Endothelial cell of umbilical vein (primary cell): ENCODE measurements around the gene INSM2. TPM values are rescaled to one million over a fixed set of nuclear protein-coding genes. Genes with fewer than 3 reads are reported as not detected.
A peak's percentile ranks its signal among the peaks of the same experiment; 100 is the strongest.

ENCODE experiments used
- BruUV-seq: library from RNA; stranded (reverse); fragments of 400-500 nt; replicated peaks from 2 replicates; lab custom pipeline; 2021; lab: Mats Ljungman, UMichigan
- CTCF ChIA-PET: fragments of 300-600, 350-600 bp; sonication (Branson Sonifier 250); formaldehyde crosslinking; loops from one replicate; lab custom pipeline; 2021; ENCODE audit warnings: antibody characterized with exemption, inconsistent platforms; lab: Charles Lee
- POLR2A ChIA-PET: fragments of 300-600, 350-600 bp; sonication (Branson Sonifier 250); formaldehyde crosslinking; loops from one replicate; lab custom pipeline; 2021; ENCODE audit warnings: antibody characterized with exemption, inconsistent platforms; lab: Charles Lee
- DNase-seq: peaks from one replicate; pipeline ENCODE4 v3.0.0-alpha.2; 2011; ENCODE audit warnings: low read depth, low spot score
- FAIRE-seq: peaks from 2 replicates; lab custom pipeline; 2011; peaks lifted over from hg19 to GRCh38; lab: Jason Lieb, UNC
- H2AFZ ChIP-seq: 2 replicates; pipeline ENCODE4 v1.6.0; 2012; ENCODE audit warnings: low read depth, low read length, control low read depth, inconsistent platforms
- H3K27ac ChIP-seq: 2 replicates; pipeline ENCODE4 v1.5.1; 2011; ENCODE audit warnings: low read depth, mild to moderate bottlenecking, control low read depth, low read length, moderate library complexity; ENCODE audit not compliant: insufficient read depth
- H3K27me3 ChIP-seq, 2 experiments: 2 replicates each; pipeline versions ENCODE4 v1.6.0 to v1.6.1; 2011; ENCODE audit warnings: low read length in 2 of 2, mixed read lengths in 1 of 2; ENCODE audit not compliant: control insufficient read depth in 2 of 2, insufficient read depth in 2 of 2
- H3K36me3 ChIP-seq, 2 experiments: 2 replicates in 1 of 2; 3 replicates in 1 of 2; pipeline ENCODE4 v1.5.1; 2011; ENCODE audit warnings: low read length in 2 of 2, mild to moderate bottlenecking in 1 of 2, moderate library complexity in 1 of 2; ENCODE audit not compliant: control insufficient read depth in 2 of 2, insufficient read depth in 2 of 2; ENCODE audit errors: extremely low read depth in 1 of 2
- H3K4me1 ChIP-seq: 3 replicates; pipeline ENCODE4 v1.5.1; 2011; ENCODE audit warnings: mild to moderate bottlenecking, low read length; ENCODE audit not compliant: control insufficient read depth, insufficient read depth; ENCODE audit errors: extremely low read depth
- H3K4me2 ChIP-seq: 2 replicates; pipeline ENCODE4 v1.6.1; 2011; ENCODE audit warnings: low read length, control low read depth, mixed read lengths; ENCODE audit not compliant: insufficient read depth
- H3K4me3 ChIP-seq, 3 experiments: fragments of 200-600 bp in 1 of 3; sonication (generic), shearing (Covaris generic) in 1 of 3; replicated peaks in 1 of 3; 2 replicates each; pipeline ENCODE4 v1.5.1; 2011 to 2016; ENCODE audit warnings: control low read depth in 3 of 3, low read length in 3 of 3, mild to moderate bottlenecking in 2 of 3, inconsistent platforms in 1 of 3, low read depth in 1 of 3, moderate library complexity in 1 of 3; ENCODE audit not compliant: insufficient read depth in 1 of 3
- H3K79me2 ChIP-seq: 2 replicates; pipeline ENCODE4 v1.6.0; 2012; ENCODE audit warnings: low read length, inconsistent platforms; ENCODE audit not compliant: control insufficient read depth, insufficient read depth
- H3K9ac ChIP-seq: replicated peaks from 2 replicates; pipeline ENCODE3; 2011; ENCODE audit warnings: low read length, control low read depth; ENCODE audit not compliant: insufficient read depth; ENCODE audit errors: extremely low read depth
- H3K9me1 ChIP-seq: replicated peaks from 3 replicates; pipeline ENCODE4 v1.6.0; 2011; ENCODE audit warnings: mild to moderate bottlenecking, low read length; ENCODE audit not compliant: control insufficient read depth, insufficient read depth; ENCODE audit errors: extremely low read depth
- H3K9me3 ChIP-seq: replicated peaks from 2 replicates; pipeline ENCODE4 v1.5.1; 2012; ENCODE audit warnings: low read length, inconsistent platforms; ENCODE audit not compliant: control insufficient read depth, insufficient read depth
- H4K20me1 ChIP-seq: replicated peaks from 2 replicates; pipeline ENCODE3; 2011; ENCODE audit warnings: mild to moderate bottlenecking, low read length; ENCODE audit not compliant: control insufficient read depth, insufficient read depth; ENCODE audit errors: extremely low read depth
- CTCF ChIP-seq, 2 donors: IDR thresholded peaks; 1 replicate in 1 of 2; 2 replicates in 1 of 2; pipeline ENCODE4 v1.5.1; 2011; ENCODE audit warnings: low read length in 2 of 2, mild to moderate bottlenecking in 2 of 2, moderate library complexity in 2 of 2, control low read depth in 1 of 2, inconsistent platforms in 1 of 2, low read depth in 1 of 2; ENCODE audit not compliant: insufficient read depth in 1 of 2; ENCODE audit errors: extremely low read depth in 1 of 2
- EZH2 ChIP-seq: IDR thresholded peaks from 2 replicates; pipeline ENCODE4 v1.6.1; 2012; ENCODE audit warnings: borderline replicate concordance, low read depth, mild to moderate bottlenecking, moderate library complexity, low read length, inconsistent platforms; ENCODE audit not compliant: severe bottlenecking
- FOS ChIP-seq: IDR thresholded peaks from 2 replicates; pipeline ENCODE4 v1.6.1; 2011; ENCODE audit warnings: mild to moderate bottlenecking, low read length, moderate library complexity, borderline replicate concordance; ENCODE audit not compliant: insufficient read depth
- GATA2 ChIP-seq: IDR thresholded peaks from 2 replicates; pipeline ENCODE4 v1.7.0; 2011; ENCODE audit warnings: low read depth, mild to moderate bottlenecking, moderate library complexity, mixed read lengths, low read length; ENCODE audit not compliant: insufficient read length, insufficient read depth
- JUN ChIP-seq: IDR thresholded peaks from 2 replicates; pipeline ENCODE4 v1.6.1; 2011; ENCODE audit warnings: borderline replicate concordance, low read depth; ENCODE audit not compliant: insufficient read length, insufficient read depth
- MAX ChIP-seq: IDR thresholded peaks from 2 replicates; pipeline ENCODE4 v1.6.1; 2011; ENCODE audit not compliant: insufficient read depth, insufficient read length
- MYC ChIP-seq: IDR thresholded peaks from one replicate; pipeline ENCODE4 v1.6.1; 2011; ENCODE audit warnings: mild to moderate bottlenecking, low read depth, low read length
- POLR2A ChIP-seq: IDR thresholded peaks from 2 replicates; pipeline ENCODE4 v1.6.1; 2012; ENCODE audit warnings: low read depth, mild to moderate bottlenecking, control low read depth, low read length
- POLR2AphosphoS5 ChIP-seq: IDR thresholded peaks from 2 replicates; pipeline ENCODE4 v1.6.1; 2012; ENCODE audit warnings: low read depth, mild to moderate bottlenecking, control low read depth, low read length, moderate library complexity; ENCODE audit not compliant: insufficient read depth
- dilution Hi-C: fragments of 300-500 bp; cut with MboI; formaldehyde crosslinking; loops from one replicate; pipeline ENCODE4 v1.15.0; 2019; ENCODE audit warnings: low sequenced_read_pairs; ENCODE audit not compliant: extremely low pct_ligation_motif_present
- intact Hi-C: fragments of 100-400 bp; cut with micrococcal nuclease; formaldehyde crosslinking; loops from one replicate; pipeline ENCODE4 v1.10.0; 2022
- polyA plus RNA-seq, 4 experiments: library from polyadenylated mRNA; depleted of rRNA in 3 of 4; stranded (reverse) in 3 of 4; unstranded in 1 of 4; fragments of >200 nt; gene quantifications; 2 replicates each; pipeline versions ENCODE4 v1.2.1 to v1.2.3, GENCODE V29; 2011 to 2012; ENCODE audit warnings: missing spikeins in 1 of 4
- total RNA-seq: library from RNA; stranded (reverse); gene quantifications from 2 replicates; pipeline ENCODE4 v1.2.3, GENCODE V29; 2021

INSM2 gene
- total and polyA plus RNA-seq, 2 donors (not counting 3 experiments of a cell fraction or from before 2014, with no cell fraction given), result not detected

GRCh38 chr14:35534873-35535482 lies 1.0 kb downstream of the INSM2 start:
- POLR2A ChIA-PET, result no interaction called here
- Histone ChIP-seq H3K9me1 (no peaks in the 10 kb centered on the region), H2AFZ (no peak overlapping the region), H3K79me2 (no peaks in the 10 kb centered on the region), H4K20me1 (no peaks in the 10 kb centered on the region), H3K9me3 (no peaks in the 10 kb centered on the region), H3K27me3 (peaks cover 36 to 52% of the 10 kb centered on the region in 2 experiments), H3K27ac (no peak overlapping the region), H3K4me1 (peaks cover 17% of the 10 kb centered on the region), H3K4me2 (peak overlapping the region; percentile 20), H3K36me3 (no peaks in the 10 kb centered on the region), H3K4me3 (peak overlapping the region in 1 of 3 experiments; percentile 63), H3K9ac (no peak overlapping the region)
- dilution Hi-C loops (no loop called here), intact Hi-C loops (loop anchor here (1.0 to 5.0 kb wide), 3 partner anchors 152 to 292 kb away; partner anchors contain the start of genes BRMS1L and RALGAPA1)
- CTCF ChIA-PET, result interaction anchor here (2.1 to 5.1 kb wide), 2 partner anchors 96 to 153 kb away, joined by 12 to 28 read pairs; no protein-coding TSS in a partner anchor
- DNase-seq, result peak; percentile 69
- TF ChIP-seq MYC (no peak), CTCF (IDR thresholded peaks at IDR 0.05; ENCODE audit: extremely low read depth in 1 of 2, insufficient read depth in 1 of 2, low read depth in 1 of 2, low read length in 2 of 2) (no peak), POLR2A (no peak), POLR2AphosphoS5 (peak; percentile 72), MAX (peak; percentile 43), FOS (peak; percentile 13), GATA2 (no peak), EZH2 (peak; percentile 72), JUN (no peak)
- no TSS peak for BruUV-seq
- no peak for FAIRE-seq
